Myocyte (in vitro differentiated cells): Measurements from ENCODE around the gene SHMT2. TPM values are rescaled to one million over a fixed set of nuclear protein-coding genes. Genes with fewer than 3 reads are reported as not detected.

Experiments used
- DNase-seq: peaks from one replicate; pipeline ENCODE4 v3.0.0-alpha.2; 2012; ENCODE audit warnings: low read depth
- polyA plus RNA-seq: library from polyadenylated mRNA; unstranded; fragments of >200 nt; gene quantifications from one replicate; pipeline ENCODE4 v1.2.1, GENCODE V29; 2012; ENCODE audit warnings: missing spikeins
- total RNA-seq: library from RNA; depleted of rRNA; stranded (reverse); fragments of >200 nt; gene quantifications from 2 replicates; pipeline ENCODE4 v1.2.3, GENCODE V29; 2014

SHMT2 gene
- 147 and 153 TPM in 2 replicates for total RNA-seq
- polyA plus RNA-seq = 292 TPM

GRCh38 chr12:57229634-57230380 is at the start of gene SHMT2:
Gene SHMT2 (plus strand): TSS chr12:57229711. CDS start chr12:57229779, 68 bp downstream.
- DNase-seq = peak; percentile 97

DNA sequence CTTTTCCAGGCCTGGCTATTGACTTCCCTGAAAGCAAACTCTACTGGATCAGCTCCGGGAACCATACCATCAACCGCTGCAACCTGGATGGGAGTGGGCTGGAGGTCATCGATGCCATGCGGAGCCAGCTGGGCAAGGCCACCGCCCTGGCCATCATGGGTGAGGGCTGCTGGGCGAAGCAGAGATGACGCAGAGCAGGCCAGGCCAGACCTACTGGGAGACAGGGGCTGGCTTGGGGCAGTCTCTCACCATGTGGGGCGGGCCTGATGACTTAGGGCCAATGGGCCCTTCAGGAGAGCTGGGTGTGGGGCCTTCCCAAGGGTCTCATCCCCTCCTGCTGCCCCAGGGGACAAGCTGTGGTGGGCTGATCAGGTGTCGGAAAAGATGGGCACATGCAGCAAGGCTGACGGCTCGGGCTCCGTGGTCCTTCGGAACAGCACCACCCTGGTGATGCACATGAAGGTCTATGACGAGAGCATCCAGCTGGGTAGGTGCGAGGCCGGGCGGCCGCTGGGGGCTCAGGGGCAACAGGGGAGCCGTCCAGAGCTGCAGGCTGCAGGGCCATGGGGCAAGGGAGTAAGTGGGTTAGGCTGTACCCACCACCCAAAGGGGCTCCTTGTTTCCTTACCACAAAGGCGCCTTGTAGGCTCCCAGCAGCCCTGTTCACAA is 49.1 kb upstream of the SHMT2 start:
- no peak for DNase-seq

- no peak for DNase-seq
Measured at GRCh38 chr12:57181072-57181471, 48.4 kb upstream of the SHMT2 start.

- no peak for DNase-seq
Measured at GRCh38 chr12:57181561-57182155, 47.9 kb upstream of the SHMT2 start.

- DNase-seq = peak; percentile 72
Measured at GRCh38 chr12:57182918-57183575, 46.5 kb upstream of the SHMT2 start.

GRCh38 chr12:57183939-57184725 is 45.4 kb upstream of the SHMT2 start:
- DNase-seq = no peak

DNA sequence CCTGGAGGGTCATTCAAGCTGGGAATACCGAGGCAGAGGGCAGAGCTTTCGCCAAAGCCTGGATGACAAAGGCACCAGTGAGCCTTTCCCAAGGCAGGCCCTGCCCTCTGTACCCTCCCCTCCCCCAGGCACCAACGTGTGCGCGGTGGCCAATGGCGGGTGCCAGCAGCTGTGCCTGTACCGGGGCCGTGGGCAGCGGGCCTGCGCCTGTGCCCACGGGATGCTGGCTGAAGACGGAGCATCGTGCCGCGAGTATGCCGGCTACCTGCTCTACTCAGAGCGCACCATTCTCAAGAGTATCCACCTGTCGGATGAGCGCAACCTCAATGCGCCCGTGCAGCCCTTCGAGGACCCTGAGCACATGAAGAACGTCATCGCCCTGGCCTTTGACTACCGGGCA is 44.1 kb upstream of the SHMT2 start:
- no peak for DNase-seq

GRCh38 chr12:57185906-57186508 is 43.5 kb upstream of the SHMT2 start:
- DNase-seq = no peak

- DNase-seq = no peak
Measured at GRCh38 chr12:57187222-57188089, 42.1 kb upstream of the SHMT2 start.

- no peak for DNase-seq
Measured at GRCh38 chr12:57188090-57188425, 41.5 kb upstream of the SHMT2 start.

GRCh38 chr12:57190037-57190436 is 39.5 kb upstream of the SHMT2 start:
- DNase-seq = no peak

DNA sequence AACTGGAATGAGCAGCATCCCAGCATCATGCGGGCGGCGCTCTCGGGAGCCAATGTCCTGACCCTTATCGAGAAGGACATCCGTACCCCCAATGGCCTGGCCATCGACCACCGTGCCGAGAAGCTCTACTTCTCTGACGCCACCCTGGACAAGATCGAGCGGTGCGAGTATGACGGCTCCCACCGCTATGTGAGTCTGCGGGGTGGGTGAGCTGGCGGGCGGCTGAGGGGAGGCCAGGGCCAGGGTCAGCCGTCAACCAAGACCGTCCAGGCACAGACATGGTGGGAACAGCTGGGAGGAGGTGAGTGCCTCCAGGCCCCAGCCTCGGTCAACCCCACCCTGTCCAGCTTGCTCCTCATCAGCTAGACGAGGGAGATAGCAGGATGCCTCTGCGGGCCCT is 38.7 kb upstream of the SHMT2 start:
- DNase-seq = no peak

- DNase-seq = no peak
Measured at GRCh38 chr12:57191410-57191809, 38.1 kb upstream of the SHMT2 start.

DNA sequence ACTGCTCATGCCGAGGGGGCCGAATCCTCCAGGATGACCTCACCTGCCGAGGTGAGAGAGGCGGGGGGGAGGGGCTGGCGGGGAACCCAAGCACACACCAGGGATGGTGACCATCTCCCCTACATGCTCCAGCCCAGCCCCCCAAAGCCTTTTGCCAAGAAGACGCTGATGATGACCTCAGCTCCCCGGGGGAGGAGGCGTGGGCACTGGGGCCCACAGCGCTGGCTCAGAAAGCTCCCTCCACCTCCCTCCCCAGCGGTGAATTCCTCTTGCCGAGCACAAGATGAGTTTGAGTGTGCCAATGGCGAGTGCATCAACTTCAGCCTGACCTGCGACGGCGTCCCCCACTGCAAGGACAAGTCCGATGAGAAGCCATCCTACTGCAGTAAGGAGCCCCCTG is 36.6 kb upstream of the SHMT2 start:
- DNase-seq = no peak

DNA sequence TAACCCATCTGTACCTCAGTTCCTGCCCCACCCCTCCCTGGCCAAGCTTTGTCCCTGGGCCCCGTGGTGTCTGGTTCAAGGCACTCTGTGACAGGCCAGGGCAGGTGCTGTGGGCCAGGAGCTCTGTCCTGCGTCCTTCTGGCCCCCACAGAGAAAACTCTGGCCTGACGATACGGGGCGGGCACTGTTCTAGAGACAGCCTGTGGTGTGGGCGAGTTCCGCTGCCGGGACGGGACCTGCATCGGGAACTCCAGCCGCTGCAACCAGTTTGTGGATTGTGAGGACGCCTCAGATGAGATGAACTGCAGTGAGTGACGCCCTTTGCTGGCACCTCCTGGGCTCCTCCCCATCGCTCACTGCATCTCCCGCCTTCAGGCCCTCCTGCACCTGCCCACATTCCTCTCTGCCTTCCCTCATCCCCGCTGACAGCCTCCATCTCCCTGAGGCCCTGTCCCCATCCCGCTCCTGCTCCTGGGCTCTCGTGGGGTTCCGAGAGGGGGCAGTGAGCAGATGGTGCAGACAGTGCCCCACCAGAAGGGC is 35.7 kb upstream of the SHMT2 start:
- no peak for DNase-seq

GRCh38 chr12:57194253-57194652 is 35.3 kb upstream of the SHMT2 start:
- DNase-seq = no peak

GRCh38 chr12:57195186-57195585 is 34.3 kb upstream of the SHMT2 start:
- DNase-seq = no peak

- no peak for DNase-seq
Measured at GRCh38 chr12:57195611-57196371, 33.7 kb upstream of the SHMT2 start.

DNA sequence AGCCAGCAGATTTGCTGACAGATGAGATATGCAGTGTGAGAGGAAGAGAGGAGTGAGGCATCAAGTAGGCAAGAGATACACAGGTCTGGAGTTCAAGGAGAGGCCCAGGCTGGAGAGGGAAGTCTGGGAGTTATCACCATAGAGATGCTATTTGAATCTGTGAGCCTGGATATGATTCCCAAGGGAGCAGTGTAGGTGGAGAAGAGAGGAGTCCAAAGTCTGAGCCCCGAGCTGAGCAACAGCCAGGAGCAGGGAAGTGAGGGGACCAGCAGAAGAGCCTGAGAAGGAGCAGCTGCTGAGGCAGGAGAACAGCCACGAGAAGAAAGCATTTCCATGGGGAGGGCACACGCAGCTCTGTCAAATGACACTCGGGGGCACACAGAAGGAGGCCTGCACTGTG is 33.1 kb upstream of the SHMT2 start:
- DNase-seq = no peak
